Transverse colon (tissue), 4 donors: ENCODE data around the gene EPHA2. TPM values are rescaled to one million over a fixed set of nuclear protein-coding genes. Genes with fewer than 3 reads are reported as not detected.
A peak's percentile ranks its signal among the peaks of the same experiment; 100 is the strongest.

ENCODE experiments used
- DNase-seq: peaks from one replicate; pipeline ENCODE4 v3.0.0-alpha.2; 2019
- H3K27ac ChIP-seq, 4 donors: fragments of 200-600 bp; sonication (generic); 2 replicates each; pipeline ENCODE4 v1.5.1; 2016 to 2018; ENCODE audit warnings: inconsistent platforms in 4 of 4
- H3K27me3 ChIP-seq: fragments of 200-600 bp; sonication (generic); 2 replicates; pipeline ENCODE4 v1.5.1; 2017; ENCODE audit warnings: inconsistent platforms
- H3K36me3 ChIP-seq, 4 donors: fragments of 200-600 bp; sonication (generic); 2 replicates each; pipeline ENCODE4 v1.5.1; 2017 to 2019; ENCODE audit warnings: inconsistent platforms in 4 of 4
- H3K4me1 ChIP-seq, 4 donors: fragments of 200-600 bp; sonication (generic); 2 replicates each; pipeline ENCODE4 v1.5.1; 2017 to 2020; ENCODE audit warnings: inconsistent platforms in 4 of 4
- H3K4me3 ChIP-seq, 4 donors: fragments of 200-600 bp; sonication (generic); 1 replicate in 1 of 4; 2 replicates in 3 of 4; pipeline versions ENCODE4 v1.5.1 to v1.6.1; 2017 to 2019; ENCODE audit warnings: inconsistent platforms in 4 of 4
- H3K9me3 ChIP-seq, 2 donors: fragments of 200-600 bp; sonication (generic); 2 replicates each; pipeline ENCODE4 v1.5.1; 2017 to 2019; ENCODE audit warnings: inconsistent platforms in 2 of 2
- CTCF ChIP-seq, 5 experiments: fragments of 200-600 bp in 3 of 5; fragments of 450-650 bp in 2 of 5; sonication (generic) in 3 of 5; IDR thresholded peaks; 1 replicate in 2 of 5; 2 replicates in 3 of 5; pipeline ENCODE4 v1.5.1; 2016 to 2017; ENCODE audit warnings: antibody characterized with exemption in 5 of 5, inconsistent platforms in 3 of 5, mild to moderate bottlenecking in 2 of 5, moderate library complexity in 1 of 5
- EP300 ChIP-seq: sonication (generic); formaldehyde crosslinking; IDR thresholded peaks from one replicate; pipeline ENCODE4 v1.6.1; 2017; ENCODE audit warnings: antibody characterized with exemption, low read depth
- POLR2A ChIP-seq: fragments of 450-650 bp; IDR thresholded peaks from one replicate; pipeline ENCODE4 v1.6.1; 2016; ENCODE audit warnings: antibody characterized with exemption, mild to moderate bottlenecking, moderate library complexity
- POLR2AphosphoS5 ChIP-seq, 3 donors: sonication (generic); formaldehyde crosslinking; IDR thresholded peaks; one replicate each; pipeline ENCODE4 v1.6.1; 2016; ENCODE audit warnings: antibody characterized with exemption in 3 of 3
- WGBS, 2 donors: methylation state at CpG; one replicate each; pipeline ENCODE4 v1.1.5; 2018; ENCODE audit warnings: low coverage in 1 of 2; 5-methylcytosine and 5-hydroxymethylcytosine counted together
- in situ Hi-C, 4 donors: fragments of 200-750 bp; cut with MboI; loops; one replicate each; pipeline versions ENCODE4 v1.15.0 to v1.15.1; 2017; ENCODE audit warnings: low sequenced_read_pairs in 3 of 4, low pct_ligation_motif_present in 1 of 4, low pct_unique_long_range_greater_than_20kb in 1 of 4
- intact Hi-C: fragments of 100-400 bp; cut with DNase I; formaldehyde crosslinking; loops from one replicate; pipeline ENCODE4 v1.15.1; 2023; ENCODE audit warnings: low total_unique reads
- total RNA-seq, 4 donors: library from RNA; depleted of rRNA; stranded (reverse); fragments of >200 nt; gene quantifications; one replicate each; pipeline ENCODE4 v1.1.0, GENCODE V29; 2016

The EPHA2 gene
- total RNA-seq, 4 donors from 2014 or later, result 2.6 to 68.8 (median 30.5) TPM

- in situ Hi-C loops, result no loop called here
- peaks cover 0 to 9% (median 0%) of the 10 kb centered on the region in 4 donors for H3K36me3 ChIP-seq
- peak overlapping the region in 1 of 4 donors; percentile 1 for H3K27ac ChIP-seq
- no peak overlapping the region for H3K4me3 ChIP-seq
- H3K27me3 ChIP-seq, result no peaks in the 10 kb centered on the region
- WGBS, 2 donors, result 67 to 79% methylated on average over 3 of the region's 3 CpGs
- TF ChIP-seq EP300, result no peak
- TF ChIP-seq CTCF (IDR thresholded peaks at IDR 0.05), result no peak
- TF ChIP-seq POLR2AphosphoS5 (IDR thresholded peaks at IDR 0.05), result no peak
- TF ChIP-seq POLR2A, result no peak
- intact Hi-C loops, result no loop called here
- H3K4me1 ChIP-seq, result peaks cover 14 to 30% (median 19%) of the 10 kb centered on the region in 4 donors
- no peaks in the 10 kb centered on the region for H3K9me3 ChIP-seq
- no peak for DNase-seq
Measured at GRCh38 chr1:16139473-16139962, 16.4 kb downstream of the EPHA2 start.

GRCh38 chr1:16138772-16139221 lies 17.1 kb downstream of the EPHA2 start:
- peaks cover 0 to 9% (median 0%) of the 10 kb centered on the region in 4 donors for H3K36me3 ChIP-seq
- intact Hi-C loops, result no loop called here
- DNase-seq, result no peak

GRCh38 chr1:16137890-16138467 lies 17.9 kb downstream of the EPHA2 start:
- in situ Hi-C loops, result no loop called here
- no peaks in the 10 kb centered on the region for H3K9me3 ChIP-seq
- H3K27me3 ChIP-seq, result no peaks in the 10 kb centered on the region
- peaks cover 0 to 9% (median 2%) of the 10 kb centered on the region in 4 donors for H3K36me3 ChIP-seq
- 93% methylated on average over 25 of the region's 31 CpGs; no CpG with 5 or more reads in 1 of the 2 donors for WGBS, 2 donors
- H3K4me1 ChIP-seq, result peaks cover 0 to 18% (median 9%) of the 10 kb centered on the region in 4 donors
- TF ChIP-seq POLR2AphosphoS5 (IDR thresholded peaks at IDR 0.05), result no peak
- no peak for TF ChIP-seq EP300
- no peak for TF ChIP-seq POLR2A
- TF ChIP-seq CTCF (IDR thresholded peaks at IDR 0.05), result no peak
- H3K27ac ChIP-seq, result no peak overlapping the region
- H3K4me3 ChIP-seq, result no peak overlapping the region
- intact Hi-C loops, result no loop called here
- no peak for DNase-seq

More at GRCh38 chr1:16138772-16139221, 17.1 kb downstream of the EPHA2 start:
- Histone ChIP-seq H3K4me1 (peaks cover 7 to 24% (median 13%) of the 10 kb centered on the region in 4 donors), H3K9me3 (no peaks in the 10 kb centered on the region), H3K4me3 (no peak overlapping the region), H3K27me3 (no peaks in the 10 kb centered on the region), H3K27ac (no peak overlapping the region)
- 85% methylated on average over 9 of the region's 9 CpGs; no CpG with 5 or more reads in 1 of the 2 donors for WGBS, 2 donors
- in situ Hi-C loops, result no loop called here
- no peak for TF ChIP-seq EP300

- WGBS, 2 donors, result 80% methylated on average over 12 of the region's 12 CpGs; no CpG with 5 or more reads in 1 of the 2 donors
- no peaks in the 10 kb centered on the region for H3K9me3 ChIP-seq
- intact Hi-C loops (no loop called here), in situ Hi-C loops (no loop called here)
- H3K36me3 ChIP-seq, result peaks cover 0 to 9% (median 2%) of the 10 kb centered on the region in 4 donors
- no peaks in the 10 kb centered on the region for H3K27me3 ChIP-seq
- H3K4me3 ChIP-seq, result no peak overlapping the region
- no peak for TF ChIP-seq EP300
- no peak for TF ChIP-seq CTCF (IDR thresholded peaks at IDR 0.05)
- no peak for TF ChIP-seq POLR2A
- TF ChIP-seq POLR2AphosphoS5 (IDR thresholded peaks at IDR 0.05), result no peak
- DNase-seq, result no peak
- H3K27ac ChIP-seq, result no peak overlapping the region
- peaks cover 0 to 6% (median 0%) of the 10 kb centered on the region in 4 donors for H3K4me1 ChIP-seq
Measured at GRCh38 chr1:16135501-16135900, 20.4 kb downstream of the EPHA2 start.
